H1 (cell line): ENCODE measurements around the gene ELMO1. TPM values are rescaled to one million over a fixed set of nuclear protein-coding genes. Genes with fewer than 3 reads are reported as not detected.
A peak's percentile ranks its signal among the peaks of the same experiment; 100 is the strongest.

Source experiments
- CTCF ChIA-PET: fragments of 300-600 bp; sonication (Branson Sonifier 250); formaldehyde crosslinking; loops from one replicate; lab custom pipeline; 2021; ENCODE audit not compliant: partially characterized antibody; lab: Charles Lee
- POLR2A ChIA-PET: fragments of 300-600 bp; sonication (Branson Sonifier 250); formaldehyde crosslinking; loops from one replicate; lab custom pipeline; 2021; ENCODE audit warnings: inconsistent platforms; ENCODE audit not compliant: partially characterized antibody; lab: Charles Lee
- DNase-seq, 2 experiments: peaks; one replicate each; pipeline versions ENCODE4 v3.0.0 to v3.0.0-alpha.2; 2010 to 2022; ENCODE audit warnings: low spot score in 2 of 2, low read depth in 1 of 2, mixed read lengths in 1 of 2
- FAIRE-seq: peaks from 2 replicates; lab custom pipeline; 2011; peaks lifted over from hg19 to GRCh38; lab: Jason Lieb, UNC
- H2AFZ ChIP-seq: 2 replicates; pipeline ENCODE4 v1.8.1; 2012; ENCODE audit warnings: low read length, inconsistent platforms
- H2AK5ac ChIP-seq: 2 replicates; pipeline ENCODE4 v1.6.1; 2013; ENCODE audit warnings: low read depth, low read length
- H2BK120ac ChIP-seq: replicated peaks from 2 replicates; pipeline ENCODE3; 2013; ENCODE audit warnings: low read depth, low read length, inconsistent platforms
- H2BK12ac ChIP-seq: 2 replicates; pipeline ENCODE4 v1.6.1; 2013; ENCODE audit warnings: low read depth, low read length
- H2BK15ac ChIP-seq: 2 replicates; pipeline ENCODE4 v1.6.1; 2013; ENCODE audit warnings: low read length
- H2BK20ac ChIP-seq: 2 replicates; pipeline ENCODE4 v1.6.1; 2013; ENCODE audit warnings: low read length
- H2BK5ac ChIP-seq: 2 replicates; pipeline ENCODE4 v1.6.1; 2013; ENCODE audit warnings: low read depth, low read length
- H3K14ac ChIP-seq: 2 replicates; pipeline ENCODE4 v1.6.1; 2013; ENCODE audit warnings: inconsistent platforms; ENCODE audit not compliant: insufficient read length
- H3K18ac ChIP-seq: 2 replicates; pipeline ENCODE4 v1.6.1; 2013; ENCODE audit warnings: low read length; ENCODE audit errors: extremely low read depth
- H3K23ac ChIP-seq: 2 replicates; pipeline ENCODE4 v1.6.1; 2013; ENCODE audit warnings: inconsistent platforms; ENCODE audit not compliant: insufficient read length
- H3K23me2 ChIP-seq: 2 replicates; pipeline ENCODE4 v1.6.1; 2013; ENCODE audit warnings: low read depth, low read length
- H3K27ac ChIP-seq: 2 replicates; pipeline ENCODE4 v1.6.1; 2011; ENCODE audit warnings: low read depth, low read length, inconsistent platforms
- H3K27me3 ChIP-seq, 4 experiments: replicated peaks in 1 of 4; 1 replicate in 1 of 4; 2 replicates in 3 of 4; pipeline versions ENCODE4 v1.6.1 to v1.8.1; 2011 to 2013; ENCODE audit warnings: low read length in 3 of 4, mild to moderate bottlenecking in 3 of 4, inconsistent platforms in 2 of 4, mixed read lengths in 2 of 4, moderate library complexity in 1 of 4; ENCODE audit not compliant: control insufficient read depth in 3 of 4, insufficient read depth in 3 of 4; ENCODE audit errors: extremely low read depth in 1 of 4
- H3K36me3 ChIP-seq, 4 experiments: 2 replicates each; pipeline versions ENCODE4 v1.6.1 to v1.8.1; 2011 to 2013; ENCODE audit warnings: mild to moderate bottlenecking in 4 of 4, low read length in 3 of 4, moderate library complexity in 2 of 4, control low read depth in 1 of 4, inconsistent platforms in 1 of 4; ENCODE audit not compliant: insufficient read depth in 4 of 4, control insufficient read depth in 2 of 4
- H3K4ac ChIP-seq: replicated peaks from 2 replicates; pipeline ENCODE3; 2013; ENCODE audit warnings: low read length, low read depth, mixed read lengths, inconsistent platforms; ENCODE audit not compliant: insufficient read length
- H3K4me1 ChIP-seq, 4 experiments: replicated peaks in 1 of 4; 1 replicate in 1 of 4; 2 replicates in 3 of 4; pipeline versions ENCODE4 v1.6.1 to v1.8.1; 2011 to 2013; ENCODE audit warnings: low read length in 3 of 4, inconsistent platforms in 2 of 4, mixed read lengths in 1 of 4; ENCODE audit not compliant: insufficient read depth in 4 of 4, control insufficient read depth in 3 of 4
- H3K4me2 ChIP-seq, 2 experiments: 2 replicates each; pipeline versions ENCODE4 v1.6.1 to v1.8.1; 2011 to 2013; ENCODE audit warnings: low read depth in 2 of 2, low read length in 2 of 2, control low read depth in 1 of 2, inconsistent platforms in 1 of 2, mild to moderate bottlenecking in 1 of 2; ENCODE audit not compliant: insufficient read depth in 1 of 2
- H3K4me3 ChIP-seq, 4 experiments: fragments of 200-600, 300-600 bp in 1 of 4; sonication (generic), shearing (Covaris generic), sonication (Bioruptor Twin) in 1 of 4; 2 replicates each; pipeline versions ENCODE4 v1.5.1 to v1.8.1; 2011 to 2016; ENCODE audit warnings: low read length in 4 of 4, low read depth in 3 of 4, control low read depth in 2 of 4, inconsistent platforms in 2 of 4, mild to moderate bottlenecking in 2 of 4, mixed read lengths in 1 of 4, moderate library complexity in 1 of 4; ENCODE audit not compliant: insufficient read depth in 2 of 4; ENCODE audit errors: extremely low read depth in 1 of 4
- H3K56ac ChIP-seq: replicated peaks from 2 replicates; pipeline ENCODE3; 2013; ENCODE audit warnings: low read depth, mild to moderate bottlenecking, mixed read lengths, low read length, inconsistent platforms; ENCODE audit not compliant: insufficient read length
- H3K79me1 ChIP-seq: 2 replicates; pipeline ENCODE4 v1.6.1; 2013; ENCODE audit warnings: low read depth, low read length, control low read depth
- H3K79me2 ChIP-seq, 2 experiments: 2 replicates each; pipeline versions ENCODE4 v1.6.1 to v1.8.1; 2012 to 2013; ENCODE audit warnings: low read length in 2 of 2, mild to moderate bottlenecking in 2 of 2, inconsistent platforms in 1 of 2; ENCODE audit not compliant: insufficient read depth in 2 of 2, control insufficient read depth in 1 of 2
- H3K9ac ChIP-seq, 4 experiments: replicated peaks in 1 of 4; 1 replicate in 1 of 4; 2 replicates in 3 of 4; pipeline versions ENCODE4 v1.6.1 to v1.8.1; 2011 to 2013; ENCODE audit warnings: low read depth in 3 of 4, low read length in 3 of 4, control low read depth in 2 of 4, mild to moderate bottlenecking in 2 of 4, moderate library complexity in 2 of 4, inconsistent platforms in 1 of 4; ENCODE audit errors: extremely low read depth in 1 of 4
- H3K9me3 ChIP-seq, 2 experiments: 2 replicates each; pipeline versions ENCODE4 v1.6.1 to v1.8.1; 2012 to 2013; ENCODE audit warnings: mild to moderate bottlenecking in 2 of 2, moderate library complexity in 2 of 2, control low read depth in 1 of 2, inconsistent platforms in 1 of 2, low read depth in 1 of 2, low read length in 1 of 2, mixed read lengths in 1 of 2; ENCODE audit not compliant: insufficient read depth in 2 of 2
- H4K20me1 ChIP-seq, 2 experiments: replicated peaks in 1 of 2; 2 replicates each; pipeline versions ENCODE3 to v1.8.1; 2011 to 2013; ENCODE audit warnings: inconsistent platforms in 2 of 2, low read length in 2 of 2, mild to moderate bottlenecking in 1 of 2; ENCODE audit not compliant: insufficient read depth in 2 of 2, control insufficient read depth in 1 of 2
- H4K5ac ChIP-seq: 2 replicates; pipeline ENCODE4 v1.6.1; 2013; ENCODE audit warnings: low read length, low read depth, mixed read lengths, inconsistent platforms; ENCODE audit not compliant: insufficient read length
- H4K8ac ChIP-seq: 2 replicates; pipeline ENCODE4 v1.8.0; 2013; ENCODE audit warnings: mild to moderate bottlenecking, moderate library complexity, low read length, inconsistent platforms; ENCODE audit not compliant: insufficient read depth; ENCODE audit errors: extremely low read depth
- H4K91ac ChIP-seq: replicated peaks from 2 replicates; pipeline ENCODE3; 2013; ENCODE audit warnings: low read length, mixed read lengths, inconsistent platforms; ENCODE audit not compliant: insufficient read length
- BACH1 ChIP-seq: IDR thresholded peaks from 2 replicates; pipeline ENCODE4 v1.6.1; 2012; ENCODE audit warnings: low read length, improper control_type of control experiment
- CEBPB ChIP-seq: IDR thresholded peaks from 2 replicates; pipeline ENCODE4 v1.6.1; 2012; ENCODE audit warnings: low read depth, low read length
- CHD2 ChIP-seq: IDR thresholded peaks from 2 replicates; pipeline ENCODE4 v1.6.1; 2012; ENCODE audit warnings: low read length, improper control_type of control experiment
- CREB1 ChIP-seq: IDR thresholded peaks from 2 replicates; pipeline ENCODE4 v1.6.1; 2012; ENCODE audit warnings: inconsistent platforms
- CTBP2 ChIP-seq: IDR thresholded peaks from 2 replicates; pipeline ENCODE4 v1.7.0; 2011; ENCODE audit warnings: borderline replicate concordance, mild to moderate bottlenecking, moderate library complexity, mixed read lengths, low read length; ENCODE audit not compliant: insufficient read depth, insufficient read length
- JUND ChIP-seq: IDR thresholded peaks from 2 replicates; pipeline ENCODE4 v1.6.1; 2011; ENCODE audit warnings: mild to moderate bottlenecking, improper control_type of control experiment, low read length
- PHF8 ChIP-seq: fragments of 200-600 bp; sonication (generic); conservative IDR thresholded peaks from 2 replicates; pipeline ENCODE4 v1.7.1; 2012; ENCODE audit warnings: low read depth, mild to moderate bottlenecking, inconsistent platforms, low read length, moderate library complexity
- RXRA ChIP-seq: IDR thresholded peaks from 2 replicates; pipeline ENCODE4 v1.6.1; 2011; ENCODE audit warnings: low read depth, mild to moderate bottlenecking, low read length, moderate library complexity; ENCODE audit not compliant: insufficient read depth
- SIX5 ChIP-seq: IDR thresholded peaks from 2 replicates; pipeline ENCODE4 v1.6.1; 2011; ENCODE audit warnings: mild to moderate bottlenecking, low read depth, low read length
- SP1 ChIP-seq: IDR thresholded peaks from 2 replicates; pipeline ENCODE4 v1.6.1; 2011; ENCODE audit warnings: low read depth, low read length
- TEAD4 ChIP-seq: IDR thresholded peaks from 2 replicates; pipeline ENCODE4 v1.6.1; 2012; ENCODE audit warnings: low read depth, low read length, inconsistent platforms, mixed read lengths
- WGBS, 2 experiments: shearing (Covaris generic) in 1 of 2; methylation state at CpG; one replicate each; pipeline versions ENCODE4 v1.1.6 to v1.1.7; 2013 to 2015; ENCODE audit warnings: low lambda C conversion rate in 2 of 2, mixed read lengths in 2 of 2, inconsistent platforms in 1 of 2, low coverage in 1 of 2, missing lambda C conversion rate in 1 of 2; ENCODE audit not compliant: insufficient replicate concordance in 2 of 2, insufficient coverage in 1 of 2, insufficient read length in 1 of 2; ENCODE audit errors: extremely low coverage in 1 of 2, missing lambda C conversion rate in 1 of 2; 5-methylcytosine and 5-hydroxymethylcytosine counted together
- polyA plus RNA-seq, 7 experiments: library from polyadenylated mRNA; depleted of rRNA in 3 of 7; stranded (reverse) in 5 of 7; unstranded in 2 of 7; fragments of >200 nt in 5 of 7; fragments of 200-250 nt in 2 of 7; gene quantifications; 1 replicate in 5 of 7; 2 replicates in 1 of 7; 4 replicates in 1 of 7; pipeline versions ENCODE4 v1.2.1 to v1.2.3, GENCODE V29; 2011 to 2013; ENCODE audit warnings: missing spikeins in 2 of 7, mixed read lengths in 2 of 7
- total RNA-seq: library from RNA; stranded (reverse); fragmentation: NEBNext Ultra II Directional; extraction: Animal tissue kit (Norgen Biotek cat#: 25700); gene quantifications from 2 replicates; pipeline ENCODE4 v1.2.1, GENCODE V29; 2021

ELMO1 gene
- total and polyA plus RNA-seq, 2 of the 8 experiments (the other 6 are each of a cell fraction or from before 2014, with no cell fraction given) = 18.4 to 21.0 TPM

DNA sequence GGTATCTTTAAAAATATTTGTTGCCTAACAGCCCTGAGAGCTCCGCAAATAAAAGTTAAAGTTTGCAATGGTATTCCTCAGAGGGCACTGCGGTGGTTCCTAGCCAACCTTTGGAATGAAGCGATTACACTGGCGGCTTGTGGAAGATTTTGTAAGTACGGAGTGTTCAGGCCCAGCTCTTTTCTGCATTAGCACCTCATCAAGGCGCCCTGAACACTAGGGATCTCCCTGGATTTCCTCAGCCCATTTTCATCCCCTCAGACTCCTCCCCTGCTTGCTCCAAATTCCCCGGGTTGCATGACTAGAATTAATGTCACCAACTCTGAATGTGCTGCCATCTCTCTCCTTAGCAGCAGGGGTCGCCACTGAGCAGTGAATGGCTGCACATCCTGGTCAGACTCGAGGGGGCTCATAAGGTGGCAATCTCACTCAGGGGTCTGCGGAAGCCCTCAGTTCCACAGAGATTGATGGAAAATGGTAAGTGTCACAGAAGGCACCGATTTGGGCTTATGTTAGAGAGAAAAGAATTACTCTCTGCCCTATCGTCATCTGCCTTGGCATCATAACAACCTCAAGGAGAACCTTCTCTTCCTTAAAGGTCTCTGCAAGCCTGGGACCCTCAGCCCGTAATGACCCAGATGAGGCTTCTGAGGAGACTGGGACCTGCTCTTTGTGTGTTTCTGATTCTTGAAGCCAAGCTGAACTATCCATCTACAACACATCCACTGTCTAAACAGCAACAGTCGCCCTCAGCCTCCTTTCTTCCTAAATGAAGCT lies 461.5 kb downstream of the ELMO1 start:
- no peak overlapping the region for H2AFZ ChIP-seq
- TF ChIP-seq JUND (no peak), PHF8 (no peak), TEAD4 (peak; percentile 81), CREB1 (0 out of 2 replicates have a peak, but pooled peaks have one; percentile 39), CHD2 (no peak), CTBP2 (no peak), RXRA (no peak), CEBPB (no peak), SIX5 (no peak), SP1 (0 out of 2 replicates have a peak, but pooled peaks have one; percentile 4), BACH1 (no peak)

More for the DNA sequence above, 461.5 kb downstream of the ELMO1 start:
- Histone ChIP-seq H3K4me2 (peak overlapping the region; percentile 50 to 55), H3K23me2 (no peaks in the 10 kb centered on the region), H2BK120ac (no peak overlapping the region), H3K79me1 (no peaks in the 10 kb centered on the region), H3K36me3 (no peaks in the 10 kb centered on the region), H3K4ac (no peak overlapping the region), H4K5ac (no peak overlapping the region), H3K9ac (no peak overlapping the region), H3K4me3 (peak overlapping the region in 1 of 4 experiments; percentile 21; a peak in 1 of 8 replicates), H2BK20ac (no peak overlapping the region), H3K14ac (no peak overlapping the region), H2BK12ac (peak overlapping the region; percentile 90), H3K27ac (peak overlapping the region; percentile 72), H4K20me1 (no peaks in the 10 kb centered on the region), H3K79me2 (no peaks in the 10 kb centered on the region), H4K8ac (no peak overlapping the region), H3K18ac (no peak overlapping the region; the same call in 1 of the 2 replicates), H2BK5ac (peak overlapping the region; percentile 77), H3K23ac (no peak overlapping the region), H3K27me3 (no peaks in the 10 kb centered on the region), H3K9me3 (no peaks in the 10 kb centered on the region), H2AK5ac (no peak overlapping the region; the same call in 1 of the 2 replicates), H3K4me1 (peaks cover 0 to 14% (median 0%) of the 10 kb centered on the region in 4 experiments; a peak in 3 of 7 replicates), H2BK15ac (no peak overlapping the region), H4K91ac (no peak overlapping the region), H3K56ac (no peak overlapping the region)
- DNase-seq (peak; percentile 41 to 90), FAIRE-seq (peak; percentile 68)
- CTCF ChIA-PET = interaction anchor here (0.5 to 11.2 kb wide), 44 partner anchors 8 to 930 kb away, joined by 3 to 162 read pairs (median 4); partner anchors contain the start of gene SFRP4
- POLR2A ChIA-PET = no interaction called here
- 65% methylated on average over 14 of the region's 14 CpGs; no CpG with 5 or more reads in 1 of the 2 experiments for WGBS, 2 experiments
